Measurements from ENCODE around the gene TMIE.

DNA sequence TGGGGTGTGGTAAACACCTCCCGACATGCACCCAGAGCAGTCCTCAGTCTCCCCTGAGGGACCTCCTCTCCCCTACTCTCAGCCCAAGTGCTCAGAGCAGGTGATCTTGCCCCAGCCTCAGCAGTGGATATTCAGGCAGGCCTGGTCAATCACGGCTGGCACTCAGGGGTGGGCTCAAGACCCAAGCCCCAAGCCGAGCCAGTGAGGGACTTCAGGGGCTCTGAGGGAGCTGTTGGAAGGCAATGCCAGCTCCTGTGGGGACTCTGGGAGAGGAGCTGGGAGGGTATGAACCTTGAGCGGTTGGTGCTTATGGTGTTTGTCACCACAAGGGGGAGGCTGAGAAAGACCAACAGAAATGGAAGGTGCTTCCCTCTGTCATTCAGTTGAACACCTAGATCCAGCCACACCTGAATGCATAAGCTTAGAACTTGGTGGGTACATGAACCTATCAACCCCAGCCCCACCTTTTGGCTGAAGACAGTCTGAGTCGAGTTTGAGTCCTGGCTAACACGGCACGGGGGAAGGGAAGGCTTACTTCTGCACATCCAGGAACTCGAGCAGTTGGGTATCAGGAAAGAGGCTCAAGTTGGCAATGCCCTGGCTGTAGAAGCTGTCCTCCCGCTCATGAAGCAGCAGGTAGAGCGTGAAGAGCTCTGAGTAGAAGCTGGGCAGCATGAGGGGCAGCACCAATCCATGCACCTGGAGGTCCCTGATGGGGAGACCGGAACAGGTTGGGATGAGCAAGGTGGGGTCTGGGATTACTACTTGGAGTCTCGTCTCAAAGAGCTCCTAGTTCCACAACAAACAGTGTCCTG is 27.0 kb upstream of the TMIE start:
- TF ChIP-seq, protein P1, sequence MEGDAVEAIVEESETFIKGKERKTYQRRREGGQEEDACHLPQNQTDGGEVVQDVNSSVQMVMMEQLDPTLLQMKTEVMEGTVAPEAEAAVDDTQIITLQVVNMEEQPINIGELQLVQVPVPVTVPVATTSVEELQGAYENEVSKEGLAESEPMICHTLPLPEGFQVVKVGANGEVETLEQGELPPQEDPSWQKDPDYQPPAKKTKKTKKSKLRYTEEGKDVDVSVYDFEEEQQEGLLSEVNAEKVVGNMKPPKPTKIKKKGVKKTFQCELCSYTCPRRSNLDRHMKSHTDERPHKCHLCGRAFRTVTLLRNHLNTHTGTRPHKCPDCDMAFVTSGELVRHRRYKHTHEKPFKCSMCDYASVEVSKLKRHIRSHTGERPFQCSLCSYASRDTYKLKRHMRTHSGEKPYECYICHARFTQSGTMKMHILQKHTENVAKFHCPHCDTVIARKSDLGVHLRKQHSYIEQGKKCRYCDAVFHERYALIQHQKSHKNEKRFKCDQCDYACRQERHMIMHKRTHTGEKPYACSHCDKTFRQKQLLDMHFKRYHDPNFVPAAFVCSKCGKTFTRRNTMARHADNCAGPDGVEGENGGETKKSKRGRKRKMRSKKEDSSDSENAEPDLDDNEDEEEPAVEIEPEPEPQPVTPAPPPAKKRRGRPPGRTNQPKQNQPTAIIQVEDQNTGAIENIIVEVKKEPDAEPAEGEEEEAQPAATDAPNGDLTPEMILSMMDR (conservative IDR thresholded peaks at IDR 0.05 in 1 of 2, IDR thresholded peaks at IDR 0.05 in 1 of 2; ENCODE audit: extremely low read depth in 1 of 2, insufficient read depth in 1 of 2, low read depth in 1 of 2, low read length in 2 of 2), result peak in 1 of 2 donors; percentile 21
- no peak for TF ChIP-seq EZH2 (IDR thresholded peaks at IDR 0.05; ENCODE audit: borderline replicate concordance, low read length)
